GM12801 (cell line): ENCODE data around the gene DDX51.

ENCODE experiments used
- TF ChIP-seq, protein P1 (sequence below): IDR thresholded peaks from one replicate; pipeline ENCODE4 v1.5.1; 2011; ENCODE audit warnings: control low read depth; ENCODE audit not compliant: insufficient read length; ENCODE audit errors: extremely low read depth

DDX51 gene

DNA sequence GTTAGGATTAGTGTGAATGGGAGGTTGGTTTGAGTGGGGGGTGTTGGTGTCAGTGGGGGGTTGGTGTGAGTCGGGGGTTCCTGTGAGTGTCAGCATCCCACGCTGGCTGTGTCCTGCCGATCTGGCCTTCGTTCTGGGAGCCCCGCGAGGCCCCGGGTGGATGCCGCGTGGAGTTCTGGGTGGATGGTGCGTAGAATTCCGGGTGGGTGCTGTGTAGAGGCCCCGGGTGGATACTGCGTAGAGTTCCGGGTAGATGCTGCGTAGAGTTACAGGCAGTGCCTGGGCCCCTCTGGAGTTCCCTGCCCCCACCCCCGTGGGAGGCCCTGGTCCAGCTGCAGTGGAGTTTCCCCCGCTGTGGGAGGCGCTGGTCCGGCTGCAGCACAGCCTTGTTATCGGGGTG lies 8.8 kb upstream of the DDX51 start:
- TF ChIP-seq, protein P1, sequence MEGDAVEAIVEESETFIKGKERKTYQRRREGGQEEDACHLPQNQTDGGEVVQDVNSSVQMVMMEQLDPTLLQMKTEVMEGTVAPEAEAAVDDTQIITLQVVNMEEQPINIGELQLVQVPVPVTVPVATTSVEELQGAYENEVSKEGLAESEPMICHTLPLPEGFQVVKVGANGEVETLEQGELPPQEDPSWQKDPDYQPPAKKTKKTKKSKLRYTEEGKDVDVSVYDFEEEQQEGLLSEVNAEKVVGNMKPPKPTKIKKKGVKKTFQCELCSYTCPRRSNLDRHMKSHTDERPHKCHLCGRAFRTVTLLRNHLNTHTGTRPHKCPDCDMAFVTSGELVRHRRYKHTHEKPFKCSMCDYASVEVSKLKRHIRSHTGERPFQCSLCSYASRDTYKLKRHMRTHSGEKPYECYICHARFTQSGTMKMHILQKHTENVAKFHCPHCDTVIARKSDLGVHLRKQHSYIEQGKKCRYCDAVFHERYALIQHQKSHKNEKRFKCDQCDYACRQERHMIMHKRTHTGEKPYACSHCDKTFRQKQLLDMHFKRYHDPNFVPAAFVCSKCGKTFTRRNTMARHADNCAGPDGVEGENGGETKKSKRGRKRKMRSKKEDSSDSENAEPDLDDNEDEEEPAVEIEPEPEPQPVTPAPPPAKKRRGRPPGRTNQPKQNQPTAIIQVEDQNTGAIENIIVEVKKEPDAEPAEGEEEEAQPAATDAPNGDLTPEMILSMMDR = no peak

DNA sequence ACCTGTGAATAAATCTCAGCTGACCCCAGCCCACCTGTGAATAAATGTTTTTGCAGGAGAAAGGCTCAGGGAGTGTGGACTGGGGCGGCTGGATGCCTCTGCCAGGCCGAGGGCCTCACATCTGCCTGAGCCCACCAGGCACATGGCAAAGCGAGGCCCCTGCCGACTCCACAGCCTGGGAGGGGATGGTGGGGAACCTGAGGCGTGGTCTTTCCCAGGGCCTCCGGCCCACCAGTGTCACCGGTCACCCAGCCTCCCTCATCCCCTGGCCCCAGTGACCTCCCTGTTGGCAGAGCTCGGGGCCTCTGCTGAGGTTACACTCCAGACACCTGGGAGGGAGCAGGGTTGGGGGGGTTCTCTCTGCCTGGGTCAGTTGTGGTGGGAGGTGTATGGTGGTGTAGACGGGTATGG lies 8.3 kb upstream of the DDX51 start:
- TF ChIP-seq, protein P1 = no peak

DNA sequence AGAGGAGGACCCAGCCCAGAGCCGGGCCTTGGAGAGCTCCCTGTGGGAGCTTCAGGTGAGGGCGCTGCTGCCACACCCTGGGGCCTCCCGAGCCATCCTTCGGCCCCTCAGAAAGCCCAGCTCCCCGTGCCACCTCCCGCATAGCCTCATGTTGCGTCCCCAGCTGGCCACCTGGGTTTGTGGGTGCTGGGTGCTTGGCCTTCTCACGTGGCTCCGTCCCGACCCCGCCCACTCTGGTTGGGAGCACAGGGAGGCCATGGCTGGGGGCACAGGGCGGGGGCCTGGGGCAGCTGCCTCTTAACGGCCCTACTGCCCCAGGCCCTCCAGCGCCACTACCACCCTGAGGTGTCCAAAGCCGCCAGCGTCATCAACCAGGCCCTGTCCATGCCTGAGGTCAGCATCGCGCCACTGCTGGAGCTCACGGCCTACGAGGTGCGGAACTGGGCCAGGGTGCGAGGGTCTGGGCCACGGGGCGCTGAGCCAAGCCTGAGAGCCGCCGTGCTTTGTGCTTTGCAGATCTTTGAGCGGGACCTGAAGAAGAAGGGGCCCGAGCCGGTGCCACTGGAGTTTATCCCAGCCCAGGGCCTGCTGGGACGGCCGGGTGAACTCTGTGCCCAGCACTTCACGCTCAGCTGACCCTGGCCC lies 7.8 kb upstream of the DDX51 start:
- TF ChIP-seq, protein P1 = no peak

DNA sequence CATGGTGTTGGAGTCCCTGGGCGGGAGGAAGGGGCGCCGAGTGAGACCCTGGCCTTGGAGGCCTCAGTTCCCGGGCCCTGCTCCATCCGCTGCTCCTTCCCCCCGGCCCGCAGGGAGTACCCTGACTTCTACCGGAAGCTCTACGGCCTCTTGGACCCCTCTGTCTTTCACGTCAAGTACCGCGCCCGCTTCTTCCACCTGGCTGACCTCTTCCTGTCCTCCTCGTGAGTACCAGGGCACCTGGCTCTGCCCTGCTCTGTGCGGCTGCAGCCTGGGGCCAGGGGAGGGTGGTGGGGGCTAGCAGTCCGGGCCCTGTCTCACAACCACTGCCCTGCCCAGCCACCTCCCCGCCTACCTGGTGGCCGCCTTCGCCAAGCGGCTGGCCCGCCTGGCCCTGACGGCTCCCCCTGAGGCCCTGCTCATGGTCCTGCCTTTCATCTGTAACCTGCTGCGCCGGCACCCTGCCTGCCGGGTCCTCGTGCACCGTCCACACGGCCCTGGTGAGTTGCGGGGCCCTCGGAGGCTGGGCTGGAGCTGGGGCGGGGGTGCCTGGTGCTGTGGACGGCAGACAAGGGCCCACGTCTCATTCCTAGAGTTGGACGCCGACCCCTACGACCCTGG lies 7.1 kb upstream of the DDX51 start:
- TF ChIP-seq, protein P1 = no peak

DNA sequence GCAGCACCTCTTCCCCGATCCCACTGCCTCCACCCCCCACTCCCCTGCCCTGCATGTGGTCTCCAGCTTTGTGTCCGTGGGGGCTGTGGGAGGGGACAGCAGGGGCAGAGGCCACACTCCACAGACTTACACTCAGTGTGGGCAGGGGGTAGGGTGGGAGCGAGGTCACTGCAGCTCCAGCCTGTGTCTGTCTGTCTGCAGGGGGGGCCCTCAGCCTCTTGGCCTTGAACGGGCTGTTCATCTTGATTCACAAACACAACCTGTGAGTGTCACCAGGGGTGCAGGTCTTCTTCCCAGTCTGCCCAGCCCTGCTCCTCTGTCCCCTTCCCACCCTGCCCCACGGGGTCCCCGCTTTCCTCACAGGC lies 6.6 kb upstream of the DDX51 start:
- TF ChIP-seq, protein P1 = no peak

DNA sequence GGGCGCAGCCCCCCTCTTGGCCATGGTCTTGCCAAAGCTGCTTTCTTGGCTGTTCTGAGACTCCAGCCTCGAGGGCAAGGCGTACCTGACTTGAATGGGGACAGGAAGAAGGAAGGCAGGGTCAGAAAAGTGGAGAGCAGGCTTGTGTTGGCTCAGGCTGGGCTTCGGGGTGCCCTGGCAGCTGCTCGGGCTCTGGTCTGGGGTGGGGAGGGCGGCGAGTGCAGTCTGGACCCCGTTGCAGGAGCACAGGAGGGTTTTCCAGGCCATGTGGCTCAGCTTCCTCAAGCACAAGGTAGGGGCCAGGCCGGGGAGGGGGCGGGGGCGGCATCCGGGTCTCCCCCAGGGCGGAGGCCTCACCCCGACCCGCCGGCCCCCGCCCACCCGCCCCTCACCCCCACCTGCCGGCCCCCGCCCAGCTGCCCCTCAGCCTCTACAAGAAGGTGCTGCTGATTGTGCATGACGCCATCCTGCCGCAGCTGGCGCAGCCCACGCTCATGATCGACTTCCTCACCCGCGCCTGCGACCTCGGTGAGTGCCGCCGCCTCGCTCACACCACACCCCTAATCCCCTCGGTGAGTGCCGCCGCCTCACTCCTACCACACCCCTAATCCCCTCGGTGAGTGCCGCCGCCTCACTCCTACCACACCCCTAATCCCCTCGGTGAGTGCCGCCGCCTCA lies 4.4 kb upstream of the DDX51 start:
- TF ChIP-seq, protein P1 = no peak

DNA sequence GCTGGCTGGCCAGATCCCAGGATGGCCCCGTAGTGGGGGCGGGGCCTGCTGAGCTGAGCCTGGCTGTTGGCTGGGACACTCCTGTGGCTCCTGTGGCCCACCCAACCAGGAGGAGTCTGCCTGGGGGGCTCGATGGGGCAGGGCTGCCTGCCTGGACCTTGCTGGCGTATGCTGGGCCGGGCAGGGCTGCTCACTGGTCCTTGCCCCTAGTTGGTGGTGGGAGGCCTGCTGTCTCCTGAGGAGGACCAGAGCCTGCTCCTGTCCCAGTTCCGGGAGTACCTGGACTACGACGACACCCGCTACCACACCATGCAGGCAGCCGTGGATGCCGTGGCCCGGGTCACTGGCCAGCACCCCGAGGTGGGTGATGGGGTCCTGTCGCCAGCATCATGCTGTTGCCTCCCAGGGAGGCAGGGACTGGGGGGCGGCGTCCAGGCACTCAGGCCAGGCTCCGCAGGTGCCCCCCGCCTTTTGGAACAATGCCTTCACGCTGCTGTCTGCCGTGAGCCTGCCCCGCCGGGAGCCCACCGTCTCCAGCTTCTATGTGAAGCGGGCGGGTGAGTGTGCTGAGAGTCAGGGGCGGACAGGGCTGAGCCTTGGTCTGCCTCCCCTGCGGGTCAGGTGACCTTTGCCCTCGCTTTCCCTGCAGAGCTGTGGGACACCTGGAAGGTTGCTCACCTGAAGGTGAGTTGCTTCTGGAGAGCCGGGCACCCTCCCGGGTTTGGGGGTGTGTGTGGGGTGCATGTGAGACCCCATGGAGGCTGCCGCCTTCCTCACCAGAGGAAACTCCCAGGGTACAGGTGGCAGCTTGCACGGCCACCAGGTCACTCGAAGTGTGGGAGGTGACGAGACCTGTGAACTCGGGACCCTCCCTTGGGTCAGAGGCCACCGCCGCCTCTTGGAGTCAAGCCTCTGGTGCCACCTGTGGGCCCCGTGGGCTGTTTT lies 3.6 kb upstream of the DDX51 start:
- TF ChIP-seq, protein P1 = no peak
